Measurements from ENCODE around the gene ITK. TPM values are rescaled to one million over a fixed set of nuclear protein-coding genes. Genes with fewer than 3 reads are reported as not detected.

ITK gene
- total and polyA plus RNA-seq, 10 donors, result 5.6 to 81.1 (median 39.9) TPM

DNA sequence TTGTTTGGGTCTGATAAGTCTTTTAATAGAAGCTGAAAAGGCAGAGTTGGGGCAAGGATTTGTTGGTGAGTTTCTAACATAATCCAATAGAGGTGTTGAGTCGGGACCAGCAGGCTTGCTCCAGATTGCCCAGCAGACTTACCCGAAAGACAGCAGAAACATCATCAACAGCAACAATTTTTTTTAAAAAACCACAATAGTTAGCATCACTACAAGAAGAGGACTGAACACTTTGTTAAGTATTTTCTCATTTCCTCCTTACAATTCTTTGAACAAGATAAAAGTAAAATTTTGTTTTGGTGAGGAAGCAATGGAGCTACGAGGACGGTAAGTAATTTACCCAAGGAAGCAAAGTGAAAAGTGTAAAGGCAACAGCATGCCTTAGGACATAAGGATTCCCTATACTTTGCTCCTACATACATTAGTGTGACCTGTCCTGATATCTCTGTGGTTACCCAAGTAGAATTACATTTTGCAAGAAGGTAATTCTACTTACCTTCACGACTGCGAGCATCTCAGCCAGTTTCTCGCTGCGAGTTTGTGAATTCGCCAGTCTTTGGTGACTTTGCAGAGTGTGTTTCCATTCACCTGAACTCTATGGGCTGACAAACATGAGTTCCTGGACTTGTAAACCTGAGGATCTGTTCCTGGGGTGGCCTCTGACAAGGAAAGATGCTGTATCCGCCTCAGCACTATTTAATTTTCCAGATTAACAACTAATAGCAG, 13.2 kb downstream of the ITK start:
- TF ChIP-seq, protein P1, sequence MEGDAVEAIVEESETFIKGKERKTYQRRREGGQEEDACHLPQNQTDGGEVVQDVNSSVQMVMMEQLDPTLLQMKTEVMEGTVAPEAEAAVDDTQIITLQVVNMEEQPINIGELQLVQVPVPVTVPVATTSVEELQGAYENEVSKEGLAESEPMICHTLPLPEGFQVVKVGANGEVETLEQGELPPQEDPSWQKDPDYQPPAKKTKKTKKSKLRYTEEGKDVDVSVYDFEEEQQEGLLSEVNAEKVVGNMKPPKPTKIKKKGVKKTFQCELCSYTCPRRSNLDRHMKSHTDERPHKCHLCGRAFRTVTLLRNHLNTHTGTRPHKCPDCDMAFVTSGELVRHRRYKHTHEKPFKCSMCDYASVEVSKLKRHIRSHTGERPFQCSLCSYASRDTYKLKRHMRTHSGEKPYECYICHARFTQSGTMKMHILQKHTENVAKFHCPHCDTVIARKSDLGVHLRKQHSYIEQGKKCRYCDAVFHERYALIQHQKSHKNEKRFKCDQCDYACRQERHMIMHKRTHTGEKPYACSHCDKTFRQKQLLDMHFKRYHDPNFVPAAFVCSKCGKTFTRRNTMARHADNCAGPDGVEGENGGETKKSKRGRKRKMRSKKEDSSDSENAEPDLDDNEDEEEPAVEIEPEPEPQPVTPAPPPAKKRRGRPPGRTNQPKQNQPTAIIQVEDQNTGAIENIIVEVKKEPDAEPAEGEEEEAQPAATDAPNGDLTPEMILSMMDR (IDR thresholded peaks at IDR 0.05 in 8 of 11, conservative IDR thresholded peaks at IDR 0.05 in 3 of 11), result no peak
- peak in 1 of 3 donors; percentile 18 for TF ChIP-seq POLR2AphosphoS5 (IDR thresholded peaks at IDR 0.05)
- intact Hi-C loops (cut with DNase I; ENCODE audit: low total_unique reads), result no loop called here

DNA sequence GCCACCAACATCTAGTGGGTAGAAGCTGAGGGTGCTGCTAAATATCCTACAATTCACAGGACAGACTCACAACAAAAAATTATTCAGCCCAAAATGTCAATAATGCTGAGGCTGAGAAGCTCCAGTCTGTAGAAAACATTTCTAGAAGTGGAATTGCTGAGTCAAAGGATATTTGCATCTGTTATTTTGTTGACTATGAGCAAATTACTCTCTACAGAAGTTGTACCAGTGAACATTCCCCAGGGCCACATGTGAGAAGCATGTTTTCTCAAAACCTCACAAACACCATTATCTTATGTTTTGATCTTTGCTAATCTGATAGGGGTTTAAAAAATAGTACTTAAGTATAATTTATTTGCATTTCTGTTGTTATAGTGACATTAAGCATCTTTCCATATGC, 15.4 kb downstream of the ITK start:
- H3K4me3 ChIP-seq, result peak overlapping the region in 1 of 8 donors; percentile 4
- TF ChIP-seq, protein P1 (IDR thresholded peaks at IDR 0.05 in 8 of 11, conservative IDR thresholded peaks at IDR 0.05 in 3 of 11), result no peak
- no peak for TF ChIP-seq POLR2AphosphoS5 (IDR thresholded peaks at IDR 0.05)
- no peak for TF ChIP-seq POLR2A (IDR thresholded peaks at IDR 0.05)
- peak overlapping the region in 4 of 8 donors; percentile 47 to 84 (median 78) for H3K27ac ChIP-seq
- H3K9me3 ChIP-seq, result peaks cover 0 to 10% (median 6%) of the 10 kb centered on the region in 8 donors
- peaks cover 0 to 62% (median 23%) of the 10 kb centered on the region in 6 donors for H3K4me1 ChIP-seq
- H3K36me3 ChIP-seq, result no peaks in the 10 kb centered on the region
- DNase-seq, result no peak
- H3K27me3 ChIP-seq (replicated peaks in 1 of 7), result no peaks in the 10 kb centered on the region
- intact Hi-C loops (cut with DNase I; ENCODE audit: low total_unique reads), result no loop called here

More for the DNA sequence above, 13.2 kb downstream of the ITK start:
- H3K27ac ChIP-seq, result peak overlapping the region; percentile 10 to 84 (median 64)
- no peak for DNase-seq
- H3K9me3 ChIP-seq, result peaks cover 0 to 10% (median 6%) of the 10 kb centered on the region in 8 donors
- no peaks in the 10 kb centered on the region for H3K27me3 ChIP-seq (replicated peaks in 1 of 7)
- WGBS, 5 donors, result 72 to 79% (median 75%) methylated on average over 10 of the region's 10 CpGs
- peaks cover 0 to 62% (median 22%) of the 10 kb centered on the region in 6 donors for H3K4me1 ChIP-seq
- H3K4me3 ChIP-seq, result peak overlapping the region in 1 of 8 donors; percentile 35
- no peaks in the 10 kb centered on the region for H3K36me3 ChIP-seq

DNA sequence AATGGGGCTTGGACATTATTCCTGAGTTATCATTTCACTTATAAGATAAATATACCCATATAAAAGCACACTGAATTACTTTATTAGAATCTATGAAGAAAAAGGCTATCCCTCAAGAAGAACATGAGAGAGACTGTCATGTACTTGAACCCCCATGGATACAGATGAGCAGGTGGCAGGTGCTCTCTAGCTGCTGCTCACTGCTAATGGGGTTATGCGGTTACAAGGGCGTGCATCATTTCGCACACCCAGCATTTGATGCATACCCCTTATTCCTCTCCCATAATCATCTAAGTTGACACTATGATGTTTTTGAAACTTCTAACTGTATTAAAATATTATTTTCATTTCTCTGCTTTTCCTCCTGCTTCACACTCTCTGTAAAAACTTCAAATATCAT, 16.4 kb downstream of the ITK start:
- no peak for DNase-seq
- Histone ChIP-seq H3K9me3 (peaks cover 0 to 10% (median 6%) of the 10 kb centered on the region in 8 donors), H3K4me3 (no peak overlapping the region), H3K27ac (peak overlapping the region in 4 of 8 donors; percentile 47 to 84 (median 78)), H3K36me3 (no peaks in the 10 kb centered on the region), H3K27me3 (replicated peaks in 1 of 7) (no peaks in the 10 kb centered on the region), H3K4me1 (peaks cover 0 to 68% (median 22%) of the 10 kb centered on the region in 6 donors)
- intact Hi-C loops (cut with DNase I; ENCODE audit: low total_unique reads), result no loop called here
- TF ChIP-seq POLR2AphosphoS5 (IDR thresholded peaks at IDR 0.05), result peak in 1 of 3 donors; percentile 33
- TF ChIP-seq, protein P1 (IDR thresholded peaks at IDR 0.05 in 8 of 11, conservative IDR thresholded peaks at IDR 0.05 in 3 of 11), result no peak
- no peak for TF ChIP-seq POLR2A (IDR thresholded peaks at IDR 0.05)
- WGBS, 5 donors, result 80 to 94% (median 92%) methylated on average over 3 of the region's 3 CpGs

DNA sequence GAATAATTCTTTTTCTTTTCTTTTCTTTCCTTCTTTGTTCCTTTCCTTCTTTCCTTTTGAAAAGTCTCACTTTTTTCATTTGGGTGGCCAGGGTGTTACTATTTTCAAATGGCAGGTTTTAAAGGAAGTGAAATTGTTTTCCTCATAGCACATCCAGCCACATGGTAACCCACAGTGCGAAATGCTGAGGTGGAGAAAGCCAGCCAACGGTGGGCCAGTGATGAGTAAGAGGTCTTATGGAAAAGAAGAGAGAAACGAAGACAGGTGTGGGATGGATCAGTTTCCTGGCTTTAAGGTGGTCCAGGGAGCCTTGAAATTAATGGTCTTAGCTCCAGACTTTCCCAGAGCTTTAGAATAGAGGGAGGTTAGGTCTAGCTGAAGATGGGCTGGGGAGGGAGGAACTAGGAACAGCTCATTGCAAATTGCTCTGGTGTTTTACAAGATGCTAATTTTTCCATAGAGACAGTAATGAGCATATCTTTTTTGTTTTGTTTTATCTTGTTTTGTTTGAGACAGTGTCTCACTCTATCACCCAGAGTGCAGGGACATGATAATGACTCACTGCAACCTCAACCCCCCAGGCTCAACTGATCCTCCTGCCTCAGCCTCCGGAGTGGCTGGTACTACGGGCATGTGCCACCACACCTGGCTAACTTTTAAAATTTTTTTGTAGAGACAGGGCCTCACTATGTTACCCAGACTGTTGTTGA, 17.8 kb downstream of the ITK start:
- no peak overlapping the region for H3K4me3 ChIP-seq
- intact Hi-C loops (cut with DNase I; ENCODE audit: low total_unique reads), result no loop called here
- peak overlapping the region in 3 of 8 donors; percentile 17 to 78 (median 66) for H3K27ac ChIP-seq
- H3K9me3 ChIP-seq, result no peaks in the 10 kb centered on the region
- 41 to 57% (median 45%) methylated on average over 4 to 5 of the region's 5 CpGs for WGBS, 5 donors
- no peaks in the 10 kb centered on the region for H3K36me3 ChIP-seq
- H3K27me3 ChIP-seq (replicated peaks in 1 of 7), result no peaks in the 10 kb centered on the region
- DNase-seq, result no peak
- TF ChIP-seq POLR2AphosphoS5 (IDR thresholded peaks at IDR 0.05) (peak in 1 of 3 donors; percentile 48), POLR2A (IDR thresholded peaks at IDR 0.05) (no peak)
- TF ChIP-seq, protein P1 (IDR thresholded peaks at IDR 0.05 in 8 of 11, conservative IDR thresholded peaks at IDR 0.05 in 3 of 11), result no peak
- H3K4me1 ChIP-seq, result peaks cover 0 to 78% (median 23%) of the 10 kb centered on the region in 6 donors

All from spleen (tissue), 11 donors.